AG04449 (cell line): ENCODE data around the gene SHKBP1.

Experiments used
- CTCF ChIA-PET: fragments of 350-600 bp; formaldehyde crosslinking; extraction: SDS; loops from one replicate; lab custom pipeline; 2021; ENCODE audit warnings: antibody characterized with exemption; lab: Yijun Ruan, JAX
- POLR2A ChIA-PET: fragments of 400-600, 350-600 bp; formaldehyde crosslinking; extraction: SDS; loops from one replicate; lab custom pipeline; 2020; ENCODE audit warnings: antibody characterized with exemption, inconsistent platforms; lab: Yijun Ruan, JAX
- DNase-seq: peaks from one replicate; pipeline ENCODE4 v3.0.0-alpha.2; 2010; ENCODE audit warnings: low read depth, low spot score
- H3K4me3 ChIP-seq: 2 replicates; pipeline ENCODE4 v1.5.1; 2011; ENCODE audit warnings: low read depth, mild to moderate bottlenecking, control low read depth, low read length
- TF ChIP-seq, protein P1 (sequence below): IDR thresholded peaks from one replicate; pipeline ENCODE4 v1.5.1; 2011; ENCODE audit warnings: mild to moderate bottlenecking, moderate library complexity, low read length, control low read depth, inconsistent platforms; ENCODE audit not compliant: insufficient read depth; ENCODE audit errors: missing control alignments

The SHKBP1 gene

DNA sequence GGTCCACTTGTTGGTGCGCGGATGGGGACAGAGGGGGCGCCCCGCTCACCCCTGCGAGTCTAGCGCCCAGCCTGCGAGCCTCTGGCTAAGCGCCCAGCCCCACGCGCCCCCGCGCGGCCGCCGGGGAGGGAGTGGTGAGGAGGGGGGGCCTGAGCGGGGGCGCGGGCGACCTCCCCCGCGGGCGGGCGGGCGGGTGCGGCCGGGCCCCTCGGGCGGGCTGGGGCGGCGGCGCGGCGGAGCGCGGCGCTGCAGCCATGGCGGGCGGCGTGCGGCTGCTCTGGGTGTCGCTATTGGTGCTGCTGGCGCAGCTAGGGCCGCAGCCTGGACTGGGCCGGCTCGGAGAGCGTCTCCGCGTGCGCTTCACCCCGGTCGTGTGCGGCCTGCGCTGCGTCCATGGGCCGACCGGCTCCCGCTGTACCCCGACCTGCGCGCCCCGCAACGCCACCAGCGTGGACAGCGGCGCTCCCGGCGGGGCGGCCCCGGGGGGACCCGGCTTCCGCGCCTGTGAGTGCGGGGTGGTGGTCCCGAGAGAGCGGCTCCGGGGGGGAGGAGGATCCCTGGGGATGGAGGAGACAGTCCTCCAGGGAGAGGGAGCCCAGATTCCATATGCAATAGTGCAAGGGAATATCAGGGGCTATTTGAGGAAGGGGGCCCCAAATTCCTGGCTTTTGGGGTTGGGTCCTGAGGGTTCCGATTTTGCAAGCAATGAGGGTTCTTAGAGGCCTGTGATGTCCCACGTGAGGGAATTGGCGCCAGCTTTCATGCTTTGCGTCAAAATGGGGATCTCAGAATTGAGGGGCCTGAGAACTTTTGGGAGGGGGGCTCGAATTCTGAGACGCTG is 24.7 kb downstream of the SHKBP1 start, which contains the start of gene LTBP4:
LTBP4 (plus strand) TSS at position 236 of the 841 bp plus-strand sequence; CDS start at position 255, 19 bp downstream.
- TF ChIP-seq, protein P1, sequence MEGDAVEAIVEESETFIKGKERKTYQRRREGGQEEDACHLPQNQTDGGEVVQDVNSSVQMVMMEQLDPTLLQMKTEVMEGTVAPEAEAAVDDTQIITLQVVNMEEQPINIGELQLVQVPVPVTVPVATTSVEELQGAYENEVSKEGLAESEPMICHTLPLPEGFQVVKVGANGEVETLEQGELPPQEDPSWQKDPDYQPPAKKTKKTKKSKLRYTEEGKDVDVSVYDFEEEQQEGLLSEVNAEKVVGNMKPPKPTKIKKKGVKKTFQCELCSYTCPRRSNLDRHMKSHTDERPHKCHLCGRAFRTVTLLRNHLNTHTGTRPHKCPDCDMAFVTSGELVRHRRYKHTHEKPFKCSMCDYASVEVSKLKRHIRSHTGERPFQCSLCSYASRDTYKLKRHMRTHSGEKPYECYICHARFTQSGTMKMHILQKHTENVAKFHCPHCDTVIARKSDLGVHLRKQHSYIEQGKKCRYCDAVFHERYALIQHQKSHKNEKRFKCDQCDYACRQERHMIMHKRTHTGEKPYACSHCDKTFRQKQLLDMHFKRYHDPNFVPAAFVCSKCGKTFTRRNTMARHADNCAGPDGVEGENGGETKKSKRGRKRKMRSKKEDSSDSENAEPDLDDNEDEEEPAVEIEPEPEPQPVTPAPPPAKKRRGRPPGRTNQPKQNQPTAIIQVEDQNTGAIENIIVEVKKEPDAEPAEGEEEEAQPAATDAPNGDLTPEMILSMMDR, result peak; percentile 33
- ChIA-PET CTCF (interaction anchor here (1.1 to 7.0 kb wide), 16 partner anchors 12 to 320 kb away, joined by 3 to 89 read pairs (median 8); partner anchors contain the start of gene BLVRB), POLR2A (no interaction called here)
- no peak for DNase-seq
- H3K4me3 ChIP-seq, result peak within 1 kb of the TSS; percentile 44

- TF ChIP-seq, protein P1, result no peak
- no peak overlapping the region for H3K4me3 ChIP-seq
- no peak for DNase-seq
- CTCF ChIA-PET, result interaction anchor here (0.7 to 7.0 kb wide), 31 partner anchors 8 to 297 kb away, joined by 3 to 89 read pairs (median 5); partner anchors contain the start of genes BLVRB and SERTAD3
- POLR2A ChIA-PET, result interaction anchor here (1.0 to 1.4 kb wide), 5 partner anchors 12 to 177 kb away, joined by 3 to 6 read pairs (median 4); partner anchors contain the start of genes BLVRB and SERTAD1
Observed at GRCh38 chr19:40603071-40603388, 26.4 kb downstream of the SHKBP1 start.

DNA sequence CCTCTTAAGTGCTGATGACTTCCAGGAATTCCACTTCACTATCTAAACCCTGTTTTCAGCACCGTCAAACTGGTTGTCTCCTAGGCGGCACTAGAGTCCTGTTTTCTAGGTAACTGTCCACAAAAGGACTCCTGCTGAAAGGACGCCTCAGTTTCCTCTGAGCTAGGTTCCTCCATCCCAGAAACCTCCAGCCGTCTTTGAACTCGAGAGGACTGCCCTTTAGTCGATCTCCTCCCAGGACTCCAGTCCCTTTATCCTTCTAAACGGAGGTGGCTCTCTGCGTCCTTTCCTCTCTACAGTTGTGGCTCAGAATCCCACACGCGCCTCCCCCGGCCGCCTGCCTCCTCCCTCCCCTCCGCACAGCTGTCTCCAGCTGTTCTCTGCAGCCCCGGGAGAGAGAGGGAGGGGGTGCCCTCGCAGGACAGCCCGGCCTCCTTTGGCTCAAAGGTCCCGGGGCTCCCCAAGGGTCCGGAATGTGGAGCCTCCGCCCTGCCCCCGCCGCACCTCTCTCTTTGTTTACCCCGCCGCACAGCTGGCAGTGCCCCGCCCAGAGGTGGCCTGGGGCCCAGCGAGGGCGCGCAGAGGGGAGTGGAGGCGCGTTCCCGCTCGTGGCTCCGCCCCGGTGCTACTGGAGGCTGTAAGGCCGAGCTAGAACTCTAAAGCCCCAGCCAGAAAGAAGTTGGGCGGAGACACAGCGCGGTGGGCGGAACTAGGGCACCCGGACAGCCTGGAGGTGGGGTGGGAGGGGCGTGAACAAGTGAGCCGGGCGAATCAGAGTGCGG is 26.9 kb downstream of the SHKBP1 start:
- DNase-seq, result no peak
- peak overlapping the region; percentile 53 for H3K4me3 ChIP-seq
- TF ChIP-seq, protein P1, result no peak
- CTCF ChIA-PET, result interaction anchor here (0.7 to 7.0 kb wide), 29 partner anchors 8 to 298 kb away, joined by 3 to 89 read pairs (median 5); partner anchors contain the start of genes BLVRB and SERTAD3
- POLR2A ChIA-PET, result interaction anchor here (1.0 to 1.4 kb wide), 4 partner anchors 11 to 178 kb away, joined by 3 to 6 read pairs (median 4); partner anchors contain the start of genes BLVRB and SERTAD1

DNA sequence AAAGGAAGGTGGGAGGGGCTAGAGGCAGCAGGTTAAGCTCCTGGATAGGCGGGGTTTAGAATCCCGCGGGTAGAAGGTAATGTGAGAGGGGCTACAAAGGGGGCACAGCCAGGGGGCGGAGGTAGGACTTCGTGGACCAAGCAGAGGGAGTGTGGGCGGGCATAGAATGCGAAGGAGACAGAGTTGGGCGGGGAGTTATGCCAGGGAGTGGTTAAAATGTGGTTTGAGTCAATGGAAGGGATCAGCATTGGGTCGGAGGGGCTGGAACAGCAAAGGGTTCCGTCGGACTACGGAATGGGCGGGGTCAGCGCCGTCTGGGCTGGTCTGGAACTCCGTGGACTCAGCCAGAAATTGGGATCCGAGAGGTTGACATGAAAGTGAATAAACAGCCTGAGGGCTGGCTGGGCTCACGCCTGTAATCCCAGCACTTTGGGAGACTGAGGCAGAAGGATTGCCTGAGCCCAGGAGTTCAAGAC is 27.5 kb downstream of the SHKBP1 start:
- POLR2A ChIA-PET, result interaction anchor here (1.0 to 1.4 kb wide), 4 partner anchors 10 to 178 kb away, joined by 3 to 6 read pairs (median 4); partner anchors contain the start of genes BLVRB and SERTAD1
- CTCF ChIA-PET, result interaction anchor here (0.9 to 7.0 kb wide), 15 partner anchors 9 to 184 kb away, joined by 3 to 89 read pairs (median 8); partner anchors contain the start of genes BLVRB and SERTAD3
- peak overlapping the region; percentile 53 for H3K4me3 ChIP-seq
- DNase-seq, result no peak
- TF ChIP-seq, protein P1, result no peak

DNA sequence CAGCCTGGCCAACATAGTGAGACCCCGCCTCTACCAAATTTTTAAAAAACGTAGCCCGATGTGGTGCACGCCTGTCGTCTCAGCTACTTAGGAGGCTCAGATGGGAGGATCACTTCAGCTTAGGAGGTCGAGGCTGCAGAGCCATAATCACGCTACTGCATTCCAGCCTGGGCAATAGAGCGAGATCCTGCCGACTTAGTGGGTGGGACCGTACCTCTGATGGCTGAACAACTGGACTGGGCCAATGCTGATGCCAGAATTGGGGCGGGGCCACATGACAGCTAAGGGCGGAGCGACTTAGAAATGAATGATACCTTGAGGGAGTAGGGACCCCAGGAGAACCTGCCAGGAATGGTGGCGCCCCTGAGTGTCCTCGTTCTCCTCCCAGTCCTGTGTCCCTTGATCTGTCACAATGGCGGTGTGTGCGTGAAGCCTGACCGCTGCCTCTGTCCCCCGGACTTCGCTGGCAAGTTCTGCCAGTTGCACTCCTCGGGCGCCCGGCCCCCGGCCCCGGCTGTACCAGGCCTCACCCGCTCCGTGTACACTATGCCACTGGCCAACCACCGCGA is 28.1 kb downstream of the SHKBP1 start:
- TF ChIP-seq, protein P1, result no peak
- no peak for DNase-seq
- CTCF ChIA-PET, result interaction anchor here (0.9 to 7.0 kb wide), 13 partner anchors 10 to 178 kb away, joined by 3 to 89 read pairs (median 6); partner anchors contain the start of genes BLVRB and SERTAD1
- H3K4me3 ChIP-seq, result peak overlapping the region; percentile 52
- POLR2A ChIA-PET, result interaction anchor here (1.4 kb wide), 1 partner anchor 179 kb away, joined by 6 read pairs; the partner anchor contains the start of gene SERTAD1
